Neural progenitor cell (in vitro differentiated cells): ENCODE data around the gene TBXAS1. TPM values are rescaled to one million over a fixed set of nuclear protein-coding genes. Genes with fewer than 3 reads are reported as not detected.

ENCODE experiments used
- DNase-seq: peaks from one replicate; pipeline ENCODE4 v3.0.0-alpha.2; 2016; ENCODE audit warnings: low spot score
- H2AFZ ChIP-seq: fragments of 200-600 bp; sonication (generic); replicated peaks from 2 replicates; pipeline ENCODE4 v1.6.1; 2016; ENCODE audit warnings: antibody characterized with exemption
- H3F3A ChIP-seq: fragments of 200-600 bp; sonication (generic); 2 replicates; pipeline ENCODE4 v1.6.1; 2016; ENCODE audit warnings: antibody characterized with exemption, low read depth
- H3K27ac ChIP-seq: fragments of 200-600 bp; sonication (generic); 2 replicates; pipeline ENCODE4 v1.5.1; 2016; ENCODE audit warnings: mild to moderate bottlenecking
- H3K27me3 ChIP-seq: fragments of 200-600 bp; sonication (generic); 2 replicates; pipeline ENCODE4 v1.6.1; 2016; ENCODE audit warnings: mild to moderate bottlenecking, moderate library complexity
- H3K36me3 ChIP-seq: fragments of 200-600 bp; sonication (generic); 2 replicates; pipeline ENCODE4 v1.5.1; 2016
- H3K4me1 ChIP-seq: fragments of 200-600 bp; sonication (generic); 2 replicates; pipeline ENCODE4 v1.6.1; 2016; ENCODE audit warnings: mixed run types
- H3K4me2 ChIP-seq: fragments of 200-600 bp; sonication (generic); 2 replicates; pipeline ENCODE4 v1.6.1; 2016
- H3K4me3 ChIP-seq: fragments of 200-600 bp; sonication (generic); 2 replicates; pipeline ENCODE4 v1.5.1; 2016
- H3K79me2 ChIP-seq: fragments of 200-600 bp; sonication (generic); 2 replicates; pipeline ENCODE4 v1.6.1; 2016; ENCODE audit warnings: low read depth
- H3K9ac ChIP-seq: fragments of 200-600 bp; sonication (generic); 2 replicates; pipeline ENCODE4 v1.6.1; 2016
- H3K9me3 ChIP-seq: fragments of 200-600 bp; sonication (generic); 2 replicates; pipeline ENCODE4 v1.5.1; 2016; ENCODE audit warnings: low read depth
- H4K20me1 ChIP-seq: fragments of 200-600 bp; sonication (generic); 2 replicates; pipeline ENCODE4 v1.6.1; 2016; ENCODE audit warnings: low read depth
- H3K27ac Mint-ChIP-seq: 3 replicates; pipeline ENCODE4 v1.8.0; 2021; ENCODE audit warnings: mixed read lengths
- H3K27me3 Mint-ChIP-seq: 2 replicates; pipeline ENCODE4 v1.8.0; 2022; ENCODE audit warnings: low read depth, mild to moderate bottlenecking, inconsistent platforms, moderate library complexity, mixed read lengths; ENCODE audit not compliant: insufficient read depth
- H3K36me3 Mint-ChIP-seq: 3 replicates; pipeline ENCODE4 v1.8.0; 2021; ENCODE audit warnings: mixed read lengths
- H3K4me1 Mint-ChIP-seq: 3 replicates; pipeline ENCODE4 v1.8.0; 2021; ENCODE audit warnings: mixed read lengths
- H3K4me3 Mint-ChIP-seq: 3 replicates; pipeline ENCODE4 v1.8.0; 2021; ENCODE audit warnings: mild to moderate bottlenecking, moderate library complexity, mixed read lengths
- H3K9me3 Mint-ChIP-seq: 3 replicates; pipeline ENCODE4 v1.8.0; 2020; ENCODE audit warnings: mixed read lengths
- CTCF ChIP-seq: fragments of 200-600 bp; sonication (generic); IDR thresholded peaks from 2 replicates; pipeline ENCODE4 v1.5.1; 2017; ENCODE audit warnings: antibody characterized with exemption, mild to moderate bottlenecking
- EZH2 ChIP-seq: fragments of 200-600 bp; sonication (generic); IDR thresholded peaks from 2 replicates; pipeline ENCODE4 v1.6.1; 2017; ENCODE audit warnings: antibody characterized with exemption, mild to moderate bottlenecking, moderate library complexity
- EZH2phosphoT487 ChIP-seq: fragments of 200-600 bp; sonication (generic); IDR thresholded peaks from 2 replicates; pipeline ENCODE4 v1.6.1; 2017; ENCODE audit warnings: antibody characterized with exemption
- total RNA-seq: library from RNA; depleted of rRNA; stranded (reverse); fragments of >200 nt; gene quantifications from 2 replicates; pipeline ENCODE4 v1.2.3, GENCODE V29; 2015; ENCODE audit warnings: low replicate concordance

The TBXAS1 gene
- total RNA-seq, 1 donor from 2014 or later, result not detected

GRCh38 chr7:139861803-139862202, 32.7 kb downstream of the TBXAS1 start:
- no peaks in the 10 kb centered on the region for H3K36me3 Mint-ChIP-seq
- H3K4me3 ChIP-seq, result no peak overlapping the region
- H3K27me3 Mint-ChIP-seq, result peaks cover 2% of the 10 kb centered on the region
- DNase-seq, result no peak
- no peaks in the 10 kb centered on the region for H3K4me1 ChIP-seq
- no peak overlapping the region for H3K4me3 Mint-ChIP-seq
- peaks cover 15% of the 10 kb centered on the region for H3K9me3 Mint-ChIP-seq
- no peak overlapping the region for H3K9ac ChIP-seq
- peaks cover 8% of the 10 kb centered on the region for H3K9me3 ChIP-seq
- peaks cover 5% of the 10 kb centered on the region for H3K36me3 ChIP-seq
- no peaks in the 10 kb centered on the region for H4K20me1 ChIP-seq
- no peaks in the 10 kb centered on the region for H3K79me2 ChIP-seq
- H2AFZ ChIP-seq, result no peak overlapping the region
- TF ChIP-seq EZH2phosphoT487, result no peak
- TF ChIP-seq CTCF, result no peak
- no peak for TF ChIP-seq EZH2
- no peaks in the 10 kb centered on the region for H3K27me3 ChIP-seq
- no peaks in the 10 kb centered on the region for H3F3A ChIP-seq
- H3K4me1 Mint-ChIP-seq, result no peaks in the 10 kb centered on the region
- H3K27ac Mint-ChIP-seq, result no peak overlapping the region
- no peak overlapping the region for H3K27ac ChIP-seq
- H3K4me2 ChIP-seq, result no peak overlapping the region

GRCh38 chr7:139866047-139866837, 37.2 kb downstream of the TBXAS1 start:
- Histone ChIP-seq H3K4me3 (no peak overlapping the region), H3K27ac (no peak overlapping the region), H2AFZ (no peak overlapping the region), H3K9me3 (peaks cover 8% of the 10 kb centered on the region), H3K79me2 (no peaks in the 10 kb centered on the region), H3K4me1 (no peaks in the 10 kb centered on the region), H3F3A (no peaks in the 10 kb centered on the region), H3K36me3 (peaks cover 5% of the 10 kb centered on the region), H4K20me1 (no peaks in the 10 kb centered on the region), H3K4me2 (no peak overlapping the region), H3K27me3 (no peaks in the 10 kb centered on the region), H3K9ac (no peak overlapping the region)
- TF ChIP-seq EZH2 (no peak), CTCF (no peak), EZH2phosphoT487 (no peak)
- Mint-ChIP-seq H3K9me3 (peaks cover 15% of the 10 kb centered on the region), H3K27me3 (peaks cover 2% of the 10 kb centered on the region), H3K4me1 (no peaks in the 10 kb centered on the region), H3K4me3 (no peak overlapping the region), H3K36me3 (no peaks in the 10 kb centered on the region), H3K27ac (no peak overlapping the region)
- DNase-seq, result no peak

DNA sequence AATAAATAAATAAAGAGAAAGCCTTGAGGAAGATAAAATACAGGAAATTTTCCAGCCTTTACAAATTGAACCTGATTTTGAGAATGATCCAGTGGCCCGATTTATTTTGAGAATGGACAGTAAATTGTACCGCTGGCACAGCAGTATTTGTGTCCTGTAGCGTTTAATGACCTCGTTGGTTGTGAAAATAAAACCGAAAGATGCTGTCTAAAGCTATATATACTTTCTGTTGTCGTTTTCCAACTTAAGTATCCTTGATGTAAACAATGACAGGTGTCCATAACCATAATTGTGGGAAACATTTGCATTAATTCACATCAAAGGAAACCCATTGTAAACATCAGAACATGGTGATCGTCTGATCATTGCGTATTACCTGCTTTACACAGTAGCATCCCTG, 38.8 kb downstream of the TBXAS1 start:
- no peaks in the 10 kb centered on the region for H3K27me3 ChIP-seq
- no peaks in the 10 kb centered on the region for H4K20me1 ChIP-seq
- Mint-ChIP-seq H3K27ac (no peak overlapping the region), H3K4me1 (peaks cover 3% of the 10 kb centered on the region), H3K9me3 (peaks cover 15% of the 10 kb centered on the region), H3K27me3 (peaks cover 2% of the 10 kb centered on the region), H3K36me3 (no peaks in the 10 kb centered on the region), H3K4me3 (no peak overlapping the region)
- no peak overlapping the region for H3K27ac ChIP-seq
- peaks cover 5% of the 10 kb centered on the region for H3K36me3 ChIP-seq
- H3K9ac ChIP-seq, result no peak overlapping the region
- H3K4me1 ChIP-seq, result no peaks in the 10 kb centered on the region
- no peak for TF ChIP-seq EZH2
- TF ChIP-seq CTCF, result no peak
- TF ChIP-seq EZH2phosphoT487, result no peak
- H3K79me2 ChIP-seq, result no peaks in the 10 kb centered on the region
- H3K4me2 ChIP-seq, result no peak overlapping the region
- no peaks in the 10 kb centered on the region for H3F3A ChIP-seq
- no peak for DNase-seq
- no peak overlapping the region for H2AFZ ChIP-seq
- no peak overlapping the region for H3K4me3 ChIP-seq
- H3K9me3 ChIP-seq, result peaks cover 8% of the 10 kb centered on the region
